HG02642 (cell line): ENCODE data around the gene LCN6.
"Not testable (repeated sequence)": the region's sequence is repeated elsewhere in the genome, so short reads cannot be mapped to it uniquely, and the experiment has no call there.

Experiments
- ATAC-seq: cut with Tn5 transposase; IDR thresholded peaks from one replicate; pipeline ENCODE4 v1.9.1; 2021; ENCODE audit warnings: mild to moderate bottlenecking; ENCODE audit not compliant: unreplicated experiment, poor library complexity

The LCN6 gene

GRCh38 chr9:136784249-136784996 lies 36.1 kb upstream of the LCN6 start:
- ATAC-seq: no peak

DNA sequence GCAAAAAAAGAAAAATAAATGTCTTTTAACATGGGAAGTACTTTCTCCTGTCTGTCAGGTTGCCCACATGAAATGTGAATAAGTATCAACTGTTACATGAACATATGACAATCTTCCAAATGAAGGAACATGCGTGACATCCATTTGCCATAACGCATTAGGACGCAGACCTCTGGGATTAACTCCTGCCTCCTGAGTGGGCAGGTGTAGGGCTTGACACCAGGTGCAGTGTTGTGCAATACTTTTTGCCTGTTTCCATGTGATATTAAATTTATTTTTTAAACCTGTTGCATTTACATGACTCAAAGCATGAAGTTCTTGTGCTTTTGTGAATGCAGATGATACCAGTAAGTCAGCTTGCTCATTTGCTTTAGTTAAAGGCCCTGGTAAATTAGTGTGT lies 34.1 kb upstream of the LCN6 start:
- ATAC-seq: no peak

GRCh38 chr9:136779808-136780207 lies 31.5 kb upstream of the LCN6 start:
- ATAC-seq: no peak

- no peak for ATAC-seq
These were observed 29.0 kb upstream of the LCN6 start for GRCh38 chr9:136777359-136777758.

DNA sequence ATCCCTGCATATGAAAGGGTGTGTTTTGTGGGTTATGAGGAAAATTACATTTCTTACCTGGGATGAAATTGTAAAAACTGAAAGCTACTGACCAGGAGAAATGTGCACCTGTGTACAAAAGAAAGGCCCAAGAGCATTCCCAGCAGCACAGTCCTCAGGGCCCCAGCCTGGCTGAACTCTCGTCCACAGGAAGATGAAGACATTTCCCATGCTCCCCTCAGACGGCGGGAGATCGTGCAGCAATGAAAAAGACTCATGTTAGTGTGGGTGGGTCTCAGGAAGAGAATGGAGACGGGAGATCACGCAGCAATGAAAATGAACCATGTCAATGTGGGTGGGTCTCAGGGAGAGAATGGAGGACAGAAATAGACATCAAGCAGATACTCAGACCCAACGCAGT lies 28.6 kb upstream of the LCN6 start:
- ATAC-seq: no peak

- ATAC-seq: no peak
These were observed 26.9 kb upstream of the LCN6 start for GRCh38 chr9:136775191-136775590.

GRCh38 chr9:136774416-136775045 lies 26.2 kb upstream of the LCN6 start:
- no peak for ATAC-seq

DNA sequence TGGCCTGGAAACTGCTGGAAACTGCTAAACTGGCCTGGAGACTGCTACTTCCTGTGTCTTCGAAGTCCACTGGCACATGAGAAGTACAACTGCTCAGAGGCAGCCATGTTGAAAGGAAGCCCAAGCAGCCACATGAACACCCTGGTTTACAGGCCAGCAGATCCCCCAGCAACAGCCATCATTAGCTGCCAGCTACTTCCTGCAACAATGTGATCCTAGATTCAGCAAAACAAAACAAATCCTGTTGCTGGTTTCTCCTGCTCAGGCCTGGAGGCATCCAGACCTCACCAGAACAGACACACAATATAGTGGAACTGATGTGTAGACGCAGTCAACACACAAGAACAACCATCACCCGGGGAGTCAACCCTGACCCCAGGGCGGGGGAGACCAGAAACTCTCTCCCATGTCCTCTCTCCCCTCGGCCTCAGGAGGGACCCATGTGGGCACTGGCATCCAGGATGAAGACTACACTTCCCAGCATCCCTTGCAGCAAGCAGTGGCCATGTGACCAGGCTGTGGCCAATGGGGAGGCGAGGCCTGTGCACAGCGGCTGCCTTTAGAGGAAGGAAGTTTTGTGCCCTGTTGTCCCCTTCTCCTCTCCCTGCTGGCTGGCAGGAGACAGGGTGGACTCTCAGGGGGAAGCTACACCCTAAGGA lies 25.2 kb upstream of the LCN6 start:
- no peak for ATAC-seq

DNA sequence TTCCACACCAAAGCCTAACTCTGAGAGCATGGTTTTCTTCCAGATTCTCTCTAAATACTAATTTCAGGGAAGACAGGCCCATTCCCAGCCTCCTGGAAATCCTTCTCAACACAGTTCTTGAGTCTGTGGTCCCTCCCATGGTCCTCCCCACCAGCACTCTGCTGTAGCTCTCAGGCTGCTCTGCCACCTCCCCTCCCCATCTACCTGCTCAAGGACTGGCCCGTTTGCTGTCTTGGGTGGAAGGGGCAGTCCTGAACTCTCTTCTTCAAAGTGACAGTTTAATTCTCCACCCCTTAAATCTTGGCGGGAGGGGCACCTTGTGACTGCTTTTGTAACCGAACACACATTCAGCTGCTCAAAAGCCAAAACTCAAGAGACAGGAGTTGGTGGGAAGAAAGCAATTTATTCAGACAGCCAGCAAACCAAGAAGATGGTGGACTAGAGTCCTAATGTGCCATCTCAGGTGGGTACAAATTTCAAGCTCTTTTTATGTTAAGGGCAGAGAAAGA lies 23.6 kb upstream of the LCN6 start:
- no peak for ATAC-seq

GRCh38 chr9:136769710-136770191 lies 21.4 kb upstream of the LCN6 start:
- no peak for ATAC-seq

DNA sequence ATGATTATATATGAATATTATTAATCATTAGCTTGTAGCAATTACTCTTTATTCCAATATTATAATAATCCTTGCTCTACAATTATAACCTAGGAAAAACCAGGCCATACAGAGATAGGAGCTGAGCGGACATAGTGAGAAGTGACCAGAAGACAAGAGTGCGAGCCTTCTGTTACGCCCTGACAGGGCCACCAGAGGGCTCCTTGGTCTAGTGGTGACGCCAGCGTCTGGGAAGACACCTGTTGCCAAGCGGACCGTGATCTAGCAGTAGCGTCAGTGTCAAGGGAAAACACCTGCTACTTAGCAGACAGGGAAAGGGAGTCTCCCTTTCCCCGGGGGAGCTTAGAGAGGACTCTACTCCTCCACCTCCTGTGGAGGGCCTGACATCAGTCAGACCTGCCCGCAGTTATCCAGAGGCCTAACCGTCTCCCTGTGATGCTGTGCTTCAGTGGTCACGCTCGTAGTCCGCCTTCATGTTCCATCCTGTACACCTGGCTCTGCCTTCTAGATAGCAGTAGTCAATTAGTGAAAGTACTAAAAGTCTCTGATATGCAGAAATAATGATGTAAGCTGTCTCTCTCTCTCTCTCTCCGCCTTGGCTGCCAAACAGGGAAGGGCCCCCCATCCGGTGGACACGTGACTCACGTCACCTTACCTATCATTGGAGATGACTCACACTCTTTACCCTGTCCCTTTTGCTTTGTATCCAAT lies 18.2 kb upstream of the LCN6 start:
- ATAC-seq: not testable (repeated sequence)

DNA sequence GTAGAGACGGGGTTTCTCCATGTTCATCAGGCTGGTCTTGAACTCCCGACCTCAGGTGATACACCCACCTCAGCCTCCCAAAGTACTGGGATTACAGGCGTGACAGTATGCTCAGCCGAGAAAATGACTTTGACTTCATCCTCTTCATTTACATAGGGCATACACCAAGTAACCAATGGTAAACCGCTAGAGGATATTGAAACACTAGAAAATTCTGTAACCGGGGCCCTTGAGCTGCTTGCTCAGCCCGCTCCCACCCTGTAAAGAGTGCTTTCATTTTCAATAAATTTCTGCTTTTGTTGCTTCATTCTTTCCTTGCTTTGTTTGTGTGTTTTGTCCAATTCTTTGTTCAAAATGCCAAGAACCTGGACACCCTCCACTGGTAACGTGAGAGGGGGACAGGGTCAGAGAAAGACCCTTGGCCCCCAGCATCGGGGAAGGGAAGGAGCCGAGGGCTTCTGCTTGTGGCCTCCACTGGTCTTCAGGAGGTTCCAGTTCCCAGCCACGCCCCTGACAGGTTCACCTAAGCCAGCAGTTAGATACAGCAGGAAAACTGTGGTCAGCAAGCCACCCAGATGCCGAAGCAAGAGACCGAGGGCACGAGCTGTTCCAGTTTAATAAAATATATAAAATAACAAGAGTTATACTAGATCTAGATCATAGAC lies 17.6 kb upstream of the LCN6 start:
- ATAC-seq: not testable (repeated sequence)

DNA sequence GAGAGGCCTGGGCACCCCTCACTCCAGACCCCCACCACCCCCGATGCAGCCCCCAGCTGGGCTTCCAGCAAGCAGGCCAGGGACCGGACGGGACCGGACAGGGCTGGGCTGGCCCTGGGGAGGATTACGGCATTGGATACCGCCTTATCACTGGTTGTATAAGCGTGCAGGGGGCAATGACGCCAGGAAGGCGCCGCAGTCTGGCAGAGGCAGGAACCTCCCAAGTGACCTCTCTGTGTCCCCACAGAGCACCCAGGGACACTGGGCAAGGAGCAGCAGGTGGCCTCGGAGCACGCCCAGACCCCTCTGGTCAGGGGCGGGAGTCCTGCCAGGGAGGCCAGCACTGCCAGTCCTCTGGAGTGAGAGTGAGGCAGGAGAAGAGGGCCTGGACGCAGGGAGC lies 16.7 kb upstream of the LCN6 start:
- no peak for ATAC-seq

DNA sequence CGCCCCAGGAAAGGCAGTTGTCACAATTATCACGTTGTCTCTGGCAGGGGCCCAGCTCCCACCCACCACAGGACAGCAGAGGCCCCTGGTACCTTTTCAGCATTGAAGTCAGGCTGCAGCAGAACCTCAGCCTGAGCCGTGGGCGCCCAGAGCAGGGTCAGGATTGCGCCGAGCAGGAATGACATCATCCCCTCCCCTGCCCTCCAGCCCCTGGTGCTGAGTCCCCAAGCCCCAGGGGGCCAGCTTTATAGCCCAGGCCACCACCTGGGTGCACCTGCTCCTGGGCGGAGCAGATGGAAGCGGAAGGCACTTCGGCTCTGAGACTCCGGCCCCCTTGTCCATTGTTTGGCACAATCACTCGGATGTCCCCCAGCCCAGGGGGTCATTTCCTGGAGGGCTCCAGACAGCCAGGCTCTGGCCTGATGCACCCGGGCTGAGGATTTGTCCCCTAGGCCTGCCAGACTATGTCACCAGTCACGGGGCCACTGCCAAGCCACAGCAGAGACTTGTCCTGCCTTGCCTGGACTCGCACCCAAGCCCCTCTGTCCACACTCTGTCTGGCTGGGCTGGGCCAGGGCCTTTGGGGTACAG lies 16.1 kb upstream of the LCN6 start, which contains the start of gene LCN15:
Gene LCN15, minus strand, starts transcription at position 218 of the 591 bp plus-strand sequence. Its CDS starts 30 bp downstream, at position 188.
- no peak for ATAC-seq

DNA sequence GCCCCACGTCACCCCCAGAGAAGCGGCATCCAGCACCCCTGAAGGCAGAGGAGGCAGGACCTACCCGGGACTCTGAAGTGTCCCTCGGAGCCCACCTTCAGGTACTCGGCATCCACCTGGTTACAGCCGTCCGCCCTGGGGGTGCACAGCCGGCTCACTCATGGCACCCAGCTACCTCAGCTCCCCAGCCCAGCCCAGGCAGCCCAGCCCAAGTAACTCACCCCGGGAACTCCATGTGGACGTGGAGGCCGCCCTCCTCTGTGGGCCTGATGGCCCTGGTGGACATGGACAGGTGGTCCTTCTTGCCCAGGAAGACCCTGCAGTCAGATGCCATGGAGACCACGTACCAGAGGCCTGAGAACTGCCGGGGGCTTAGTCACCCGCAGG lies 15.3 kb upstream of the LCN6 start:
- ATAC-seq: no peak

DNA sequence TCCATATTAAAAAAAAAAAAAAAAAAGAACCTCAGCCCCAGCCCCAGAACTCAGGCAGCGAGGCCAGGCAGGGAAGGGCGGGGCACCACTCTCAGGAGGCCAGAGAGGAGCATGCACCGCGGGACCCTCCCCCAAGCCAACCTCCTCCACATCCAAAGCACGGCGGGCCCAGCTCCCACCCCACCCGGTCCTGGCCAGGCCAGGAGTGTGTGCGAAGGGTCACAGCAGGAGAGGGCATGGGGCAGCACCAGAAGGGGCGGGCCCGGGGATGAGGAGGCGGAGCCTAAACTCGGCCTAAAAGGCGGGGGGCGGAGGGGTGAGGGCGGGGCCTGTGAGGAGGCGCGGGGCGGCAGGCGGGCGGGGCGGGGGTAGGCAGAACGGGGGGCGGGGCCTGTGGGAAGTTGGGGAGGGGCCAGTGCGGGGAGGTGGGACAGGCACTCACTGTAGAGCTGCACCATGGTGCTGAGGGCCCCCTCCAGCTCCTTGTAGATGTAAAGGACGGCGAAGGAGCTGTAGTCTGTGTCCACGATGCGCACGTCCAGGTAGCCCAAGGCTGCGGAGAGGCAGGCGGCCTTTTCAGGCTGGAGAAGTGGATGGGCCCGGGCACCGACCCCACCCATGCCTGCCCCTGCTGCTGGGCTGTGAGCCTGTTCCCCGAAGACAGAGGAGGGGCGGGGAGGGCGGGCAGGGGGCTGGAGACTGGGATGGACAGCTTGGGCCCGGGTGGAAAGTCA lies 14.8 kb upstream of the LCN6 start:
- no peak for ATAC-seq

DNA sequence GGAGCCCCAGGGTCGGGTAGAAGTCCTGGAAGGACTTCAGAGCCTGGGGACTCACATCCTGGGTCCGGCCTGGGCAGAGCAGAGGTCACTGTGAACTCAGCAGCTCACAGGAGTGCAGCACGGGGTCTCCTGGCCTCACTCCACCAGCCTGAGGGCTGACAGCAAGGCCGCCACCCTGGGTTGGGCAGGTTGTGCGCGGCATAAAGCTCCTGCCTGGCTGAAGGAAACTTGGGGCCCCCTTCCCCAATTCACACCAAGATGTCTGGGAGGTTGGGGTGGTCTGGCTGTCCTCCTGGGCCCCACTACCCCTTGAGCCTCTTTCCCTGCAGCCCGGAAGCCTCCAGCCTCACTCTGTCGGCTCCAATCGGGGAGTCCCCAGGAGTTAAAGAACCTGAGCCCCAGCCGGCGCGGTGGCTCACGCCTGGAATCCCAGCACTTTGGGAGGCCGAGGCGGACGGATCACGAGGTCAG lies 13.9 kb upstream of the LCN6 start:
- no peak for ATAC-seq

DNA sequence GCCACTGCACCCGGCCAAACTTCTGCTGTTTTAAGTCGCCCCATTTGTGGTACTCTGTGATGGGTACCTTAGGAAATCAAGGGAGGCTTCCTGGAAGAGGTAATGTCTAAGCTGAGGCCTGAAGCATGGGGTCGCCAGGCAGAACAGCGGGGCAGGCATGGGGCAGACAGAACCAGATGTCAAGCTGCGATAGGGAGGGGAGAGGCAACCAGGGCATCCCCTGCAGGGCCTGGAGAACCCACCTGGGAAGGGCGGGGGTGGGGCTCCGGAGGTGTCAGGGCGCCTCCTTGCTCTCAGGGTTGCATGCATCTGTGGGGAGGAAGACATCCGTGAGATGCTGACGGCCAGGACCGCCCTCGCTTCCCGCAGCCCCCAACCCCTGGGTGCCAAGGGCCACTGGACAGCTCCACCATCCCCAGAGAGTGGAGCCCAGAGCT lies 13.2 kb upstream of the LCN6 start:
- no peak for ATAC-seq
